GM19328 (cell line): ENCODE data around the gene EHD2.
"Not testable (repeated sequence)": the region's sequence is repeated elsewhere in the genome, so short reads cannot be mapped to it uniquely, and the experiment has no call there.

ENCODE experiments used
- ATAC-seq: cut with Tn5 transposase; IDR thresholded peaks from one replicate; pipeline ENCODE4 v1.9.1; 2021; ENCODE audit warnings: mild to moderate bottlenecking, moderate library complexity; ENCODE audit not compliant: unreplicated experiment

Gene EHD2

DNA sequence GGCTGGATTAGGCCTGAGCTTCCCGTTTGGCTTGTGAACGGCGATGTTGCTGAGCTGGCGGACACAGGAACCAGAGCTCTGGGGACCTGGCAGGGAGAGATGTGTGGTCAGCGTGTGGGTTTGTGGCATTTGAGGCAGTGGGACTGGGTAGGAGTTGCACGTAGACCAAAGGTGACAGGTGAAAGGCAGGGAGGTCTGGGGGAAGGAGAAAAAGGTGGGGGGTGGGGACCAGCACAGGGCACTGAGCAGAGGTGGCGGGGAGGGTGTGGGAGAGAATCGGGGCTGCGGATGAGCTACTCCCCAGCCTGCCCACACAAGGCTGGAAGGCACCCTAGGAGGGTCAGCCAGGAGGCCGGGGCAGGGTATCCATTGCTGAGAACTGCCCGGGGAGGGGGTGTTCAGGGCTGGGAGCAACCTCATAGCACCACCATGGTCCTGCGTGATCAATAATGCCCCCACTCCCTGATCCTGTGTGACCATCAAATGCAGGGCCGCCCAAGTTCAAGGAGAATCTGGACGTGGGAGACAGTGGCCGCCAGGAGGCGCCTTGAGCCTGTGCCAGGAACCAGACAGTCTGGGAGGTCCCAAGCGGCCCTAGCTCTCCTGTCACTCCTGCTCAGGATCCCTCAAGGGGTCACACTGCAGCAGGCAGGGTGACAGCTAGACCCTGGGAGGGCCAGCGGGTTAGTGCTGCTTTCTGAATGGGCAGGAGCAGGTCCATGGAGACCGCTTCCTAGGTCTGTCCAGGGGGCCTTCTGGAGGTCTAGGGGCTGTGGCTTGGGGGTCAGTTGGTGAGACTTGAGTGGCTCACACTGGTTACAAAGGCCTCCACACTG, 52.5 kb downstream of the EHD2 start:
- no peak for ATAC-seq

DNA sequence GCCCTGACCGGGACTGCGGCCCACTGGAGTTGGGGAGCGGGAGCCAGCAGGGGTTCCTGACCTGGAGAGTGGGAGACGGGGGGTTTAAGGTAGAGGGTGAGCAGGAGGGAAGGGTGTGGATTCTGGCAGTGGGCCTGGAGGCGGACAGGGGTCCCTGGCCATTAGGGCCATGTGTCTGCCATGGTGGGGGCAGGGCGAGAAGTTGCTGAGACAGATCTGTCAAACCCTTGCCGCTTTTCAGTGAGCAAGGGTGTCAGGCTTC, 53.1 kb downstream of the EHD2 start:
- no peak for ATAC-seq

DNA sequence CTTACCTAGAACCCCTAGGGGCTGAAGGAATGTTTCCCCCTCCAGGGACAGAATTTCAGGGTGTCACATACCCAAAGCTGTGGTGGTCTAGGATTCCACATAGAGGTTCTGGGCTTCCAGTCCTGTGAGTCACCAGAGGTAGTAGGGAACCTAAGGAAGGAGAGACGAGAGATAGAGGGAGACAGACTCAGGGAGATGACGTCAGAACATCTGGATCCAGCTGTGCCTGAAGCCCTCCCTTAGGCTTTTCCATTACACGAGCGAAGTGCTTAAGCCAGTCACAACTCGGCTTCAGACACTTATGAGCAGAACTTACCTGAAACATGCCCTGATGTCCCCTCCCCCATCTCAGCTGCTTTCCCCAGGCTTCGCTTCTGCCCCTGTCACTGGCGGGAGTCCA, 53.4 kb downstream of the EHD2 start:
- ATAC-seq, result no peak

DNA sequence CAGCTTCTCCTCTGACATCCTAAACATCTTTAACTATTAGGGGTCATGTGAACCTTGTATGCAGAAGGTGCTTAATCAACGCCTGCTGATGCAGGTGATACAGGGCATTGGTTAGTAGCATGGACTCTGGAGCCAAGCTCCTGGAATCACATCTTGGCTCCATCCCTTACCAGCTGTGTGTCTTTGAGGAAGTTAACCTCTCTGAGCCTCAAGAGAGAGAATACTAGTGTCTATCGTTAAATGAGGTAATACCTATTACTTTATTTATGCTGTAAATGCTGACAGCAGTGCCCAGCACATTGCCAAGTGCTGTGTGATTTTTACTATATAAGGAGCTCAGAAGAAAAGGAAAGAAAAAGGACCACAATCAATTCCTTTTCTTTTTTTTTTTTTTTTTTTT, 54.1 kb downstream of the EHD2 start:
- ATAC-seq, result no peak

DNA sequence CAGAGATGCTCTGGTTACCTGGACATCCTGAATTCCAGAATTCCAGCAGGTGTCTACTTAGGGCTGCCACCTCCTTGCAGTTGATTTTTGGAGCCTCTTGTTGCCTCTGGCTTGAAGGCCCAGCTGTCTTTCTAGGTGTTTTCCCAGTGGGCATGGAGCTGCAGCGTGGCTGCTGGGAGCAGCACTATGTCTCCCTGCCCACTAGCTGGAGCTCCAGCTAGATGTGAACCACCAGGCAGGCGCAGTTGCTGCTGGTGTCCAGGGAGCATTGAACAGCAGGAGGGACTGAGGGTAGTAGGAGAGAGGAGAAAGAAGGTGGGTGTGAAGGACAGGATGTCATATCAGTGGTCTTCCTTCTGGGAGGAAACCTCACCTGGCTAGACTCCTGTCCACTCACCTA, 55.4 kb downstream of the EHD2 start:
- no peak for ATAC-seq

DNA sequence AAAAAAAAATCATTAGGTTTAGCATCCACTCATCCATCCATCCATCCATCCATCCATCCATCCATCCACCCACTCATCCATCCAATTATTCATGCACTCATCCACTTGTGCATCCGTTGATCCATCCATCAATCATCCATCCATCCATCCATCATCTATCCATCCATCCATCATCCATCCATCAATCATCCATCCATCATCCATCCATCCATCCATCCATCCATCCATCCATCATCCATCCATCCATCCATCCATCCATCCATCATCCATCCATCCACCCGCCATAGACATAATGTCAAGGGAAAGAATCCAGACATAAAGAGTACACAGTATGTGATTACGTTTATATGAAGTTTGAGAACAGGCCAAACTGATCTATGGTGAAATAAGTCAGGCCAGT, 56.3 kb downstream of the EHD2 start:
- ATAC-seq, result no peak

DNA sequence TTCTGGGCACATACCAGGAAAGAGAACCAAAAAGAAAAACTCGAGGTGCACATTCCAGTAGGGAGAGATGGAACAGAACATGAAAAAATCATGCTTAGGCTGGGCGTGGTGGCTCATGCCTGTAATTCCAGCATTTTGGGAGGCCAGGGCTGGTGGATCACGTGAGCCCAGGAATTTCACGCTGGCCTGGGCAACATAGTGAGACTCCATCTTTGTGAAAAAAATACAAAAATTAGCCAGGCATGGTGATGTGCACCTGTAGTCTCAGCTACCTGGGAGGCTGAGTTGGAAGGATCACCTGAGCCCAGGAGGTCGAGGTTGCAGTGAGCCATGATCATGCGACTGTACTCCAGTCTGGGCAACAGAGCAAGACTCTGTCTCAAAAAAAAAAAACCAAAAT, 58.1 kb downstream of the EHD2 start:
- not testable (repeated sequence) for ATAC-seq

DNA sequence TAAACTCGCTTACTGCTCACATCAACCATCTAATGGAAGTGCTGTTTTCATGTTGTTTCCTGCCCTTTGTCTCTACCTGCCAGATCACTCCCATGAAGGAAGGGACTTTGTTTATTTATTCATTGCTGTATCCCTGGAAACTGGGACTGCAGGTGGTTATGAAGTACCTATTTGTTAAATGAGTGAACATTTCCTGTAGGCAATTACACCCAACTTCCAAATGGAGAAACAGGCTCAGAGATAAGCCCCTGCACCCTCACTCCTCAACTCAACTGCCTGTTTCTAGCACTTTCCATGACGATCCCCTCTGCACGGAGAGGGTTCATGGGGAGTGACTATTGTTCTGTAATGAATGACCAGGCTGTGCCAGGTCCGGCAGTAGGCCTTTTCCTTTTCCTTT, 63.3 kb downstream of the EHD2 start:
- no peak for ATAC-seq

DNA sequence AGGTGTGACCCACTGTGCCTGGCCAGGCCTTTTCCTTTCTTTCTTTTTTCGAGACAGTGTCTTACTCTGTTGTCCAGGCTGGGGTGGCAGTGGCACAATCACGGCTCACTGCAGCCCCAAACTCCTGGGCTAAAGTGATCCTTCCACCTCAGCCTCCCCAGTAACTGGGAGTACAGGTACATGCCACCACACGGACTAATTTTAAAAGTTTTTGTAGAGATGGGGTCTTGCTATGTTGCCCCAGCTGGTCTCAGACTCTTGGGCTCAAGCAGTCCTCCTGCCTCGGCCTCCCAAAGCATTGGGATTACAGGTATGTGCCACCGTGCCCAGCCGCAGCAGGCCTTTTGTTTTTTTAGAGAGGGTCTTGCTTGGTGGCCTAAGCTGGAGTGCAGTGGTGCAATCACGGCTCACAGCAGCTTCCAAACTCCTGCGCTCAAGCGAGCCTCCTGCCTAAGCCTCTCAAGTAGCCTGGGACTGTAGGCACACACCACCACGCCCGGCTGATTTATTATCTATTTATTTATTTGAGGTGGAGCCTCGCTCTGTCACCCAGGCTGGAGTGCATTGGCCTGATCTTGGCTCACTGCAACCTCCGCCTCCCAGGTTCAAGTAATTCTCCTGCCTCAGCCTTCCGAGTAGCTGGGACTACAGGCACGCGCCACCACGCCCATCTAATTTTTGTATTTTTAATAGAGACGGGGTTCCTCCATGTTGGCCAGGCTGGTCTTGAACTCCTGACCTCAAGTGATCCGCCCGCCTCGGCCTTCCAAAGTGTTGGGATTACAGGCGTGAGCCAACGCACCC, 64.2 kb downstream of the EHD2 start:
- ATAC-seq, result not testable (repeated sequence)

DNA sequence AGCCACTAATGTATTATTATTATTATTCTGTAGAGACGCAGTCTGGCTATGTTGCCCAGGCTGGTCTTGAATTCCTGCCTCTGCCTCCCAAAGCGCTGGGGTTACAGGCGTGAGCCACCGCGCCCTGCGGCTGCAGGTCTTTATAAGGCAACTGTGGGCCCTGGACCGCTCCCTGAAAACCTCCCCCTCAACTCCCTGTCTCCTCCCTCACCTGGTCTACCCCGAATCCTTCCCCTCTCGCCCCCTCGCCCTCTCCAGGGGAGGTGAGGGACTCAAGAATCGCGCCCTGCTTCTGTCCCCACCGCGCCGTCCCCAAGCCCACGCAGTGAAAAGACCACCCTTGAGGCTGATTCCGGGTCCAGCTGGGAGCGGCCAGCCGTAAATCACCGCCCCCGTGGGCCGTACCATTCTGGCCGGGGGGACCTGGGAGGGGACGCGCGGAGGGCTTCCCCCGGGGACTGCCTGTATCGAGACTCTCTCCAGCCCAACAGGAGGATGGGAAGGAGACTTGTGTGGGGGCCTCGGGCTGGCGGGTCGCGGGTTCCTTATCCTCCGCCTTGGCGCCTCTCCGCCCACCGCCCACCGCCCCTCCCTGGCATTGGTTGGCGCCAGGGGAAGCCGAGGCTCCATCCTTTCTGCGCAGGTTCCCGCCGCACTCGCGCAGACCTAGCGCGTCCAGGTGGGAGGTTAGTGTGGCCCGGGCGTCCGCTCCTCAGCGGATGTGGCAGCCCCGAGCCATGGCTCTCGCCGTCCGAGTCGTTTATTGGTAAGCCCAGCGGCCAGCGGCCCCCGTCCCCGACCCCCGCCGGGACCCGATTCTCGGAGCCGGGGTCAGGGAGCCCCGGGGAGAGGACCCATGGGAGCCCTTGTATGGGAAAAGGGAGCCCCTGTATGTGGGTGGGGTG, 65.1 kb downstream of the EHD2 start, which contains the start of gene SELENOW:
SELENOW (plus strand) TSS at position 655 of the 905 bp plus-strand sequence; CDS start at position 738, 83 bp downstream.
- ATAC-seq, result no peak

DNA sequence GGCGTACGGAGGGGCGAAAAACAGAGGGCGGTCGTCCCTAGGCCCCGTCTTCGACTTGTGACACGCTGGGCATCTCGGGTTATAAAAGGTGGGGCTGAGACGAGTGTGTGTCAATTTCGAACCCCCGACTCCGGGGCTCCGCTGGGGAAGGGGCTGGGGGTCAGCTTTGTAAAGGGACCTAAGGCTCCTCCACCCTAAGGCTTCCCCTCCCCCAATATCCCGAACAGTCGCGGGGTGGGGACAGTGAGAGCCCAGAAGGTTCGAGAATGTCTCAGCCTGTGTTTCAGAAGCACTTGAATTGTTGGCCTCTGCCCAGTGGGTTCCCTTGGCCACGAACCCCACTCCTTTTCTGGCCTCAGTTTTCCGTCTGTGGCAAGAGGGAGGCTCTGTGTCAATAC, 65.7 kb downstream of the EHD2 start:
- ATAC-seq, result no peak

DNA sequence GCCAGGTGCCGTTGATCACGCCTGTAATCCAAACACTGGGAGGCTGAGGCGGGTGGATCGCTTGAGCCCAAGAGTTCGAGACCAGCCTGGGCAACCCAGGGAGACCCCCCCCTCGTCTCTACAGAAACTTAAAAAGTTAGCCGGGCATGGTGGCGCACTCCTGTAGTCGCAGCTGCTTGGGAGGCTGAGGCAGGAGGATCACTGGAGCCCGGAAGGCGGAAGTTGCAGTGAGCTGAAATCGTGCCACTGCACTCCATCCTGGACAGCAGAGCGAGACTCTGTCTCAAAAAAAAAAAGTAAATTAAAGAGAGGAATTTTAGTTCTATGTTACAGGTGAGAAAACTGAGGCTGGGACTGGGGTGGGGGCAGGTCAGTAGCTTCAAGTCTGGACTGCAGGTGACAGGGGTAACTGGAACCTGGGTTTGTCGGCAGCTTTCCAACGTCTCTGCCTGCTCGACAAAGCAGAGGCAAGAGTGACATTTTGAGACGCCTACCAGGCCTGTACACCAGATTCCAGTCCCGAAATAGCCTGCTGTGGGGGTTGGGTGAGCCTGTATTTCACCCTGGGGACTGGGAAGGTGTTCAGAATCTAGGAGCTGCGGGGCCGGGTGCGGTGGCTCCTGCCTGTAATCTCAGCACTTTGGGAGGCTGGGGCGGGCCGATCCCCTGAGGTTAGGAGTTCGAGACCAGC, 66.4 kb downstream of the EHD2 start:
- ATAC-seq, result no peak

DNA sequence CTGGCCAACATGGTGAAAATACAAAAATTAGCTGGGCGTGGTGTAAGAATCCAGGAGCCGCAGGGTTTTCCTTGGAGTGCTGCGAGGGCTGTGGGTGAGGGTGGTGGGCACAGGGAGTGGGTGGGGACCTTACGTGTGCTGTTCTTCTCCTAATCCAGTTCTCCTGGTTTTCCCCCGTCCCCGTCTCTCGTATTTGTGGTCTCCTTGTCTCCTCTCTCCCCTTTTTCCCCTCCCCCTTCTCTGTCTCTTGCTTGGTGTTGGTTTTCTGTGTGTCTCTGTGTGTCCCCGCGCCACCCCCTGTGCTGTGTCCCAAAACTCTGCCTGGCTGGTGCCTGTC, 67.0 kb downstream of the EHD2 start:
- ATAC-seq, result no peak

DNA sequence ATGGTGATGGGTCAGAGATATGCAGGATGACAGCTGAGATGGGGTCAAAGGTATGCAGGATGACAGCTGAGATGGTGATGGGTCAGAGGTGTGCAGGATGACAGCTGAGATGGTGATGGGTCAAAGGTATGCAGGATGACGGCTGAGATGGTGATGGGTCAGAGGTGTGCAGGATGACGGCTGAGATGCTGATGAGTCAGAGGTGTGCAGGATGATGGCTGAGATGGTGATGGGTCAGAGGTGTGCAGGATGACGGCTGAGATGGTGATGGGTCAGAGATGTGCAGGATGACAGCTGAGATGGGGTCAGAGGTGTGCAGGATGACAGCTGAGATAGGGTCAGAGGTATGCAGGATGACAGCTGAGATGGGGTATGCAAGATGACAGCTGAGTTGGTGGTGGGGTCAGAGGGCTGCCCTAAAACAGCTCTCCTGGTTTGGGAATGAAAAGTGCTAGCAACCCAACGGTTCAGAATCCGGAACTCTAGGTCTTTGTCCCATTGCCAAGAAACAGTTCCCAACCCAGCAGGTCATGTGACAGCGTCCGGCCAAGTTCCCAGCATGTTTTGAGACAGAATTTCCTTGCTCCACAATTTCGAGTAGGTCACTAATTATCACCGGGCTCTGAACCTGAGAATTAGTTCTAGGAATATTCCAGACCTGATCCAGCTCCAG, 68.5 kb downstream of the EHD2 start:
- no peak for ATAC-seq

DNA sequence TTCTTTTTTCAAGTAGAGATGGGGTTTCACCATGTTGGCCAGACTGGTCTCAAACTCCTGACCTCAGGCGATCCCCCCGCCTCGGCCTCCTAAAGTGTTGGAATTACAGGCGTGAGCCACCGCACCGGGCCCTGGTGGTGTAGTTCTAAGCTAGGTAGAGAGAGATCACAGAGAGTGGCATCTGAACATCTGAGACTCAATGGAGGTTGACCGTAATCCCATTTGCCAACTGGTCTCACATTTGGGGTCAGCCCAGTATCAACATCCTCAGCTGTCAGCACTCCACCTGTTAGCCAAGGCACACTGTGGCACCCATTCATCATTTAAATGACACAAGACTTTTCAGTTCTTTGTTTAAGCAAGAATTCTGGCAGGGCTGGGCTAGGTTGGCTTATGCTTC, 73.3 kb downstream of the EHD2 start:
- ATAC-seq, result no peak

DNA sequence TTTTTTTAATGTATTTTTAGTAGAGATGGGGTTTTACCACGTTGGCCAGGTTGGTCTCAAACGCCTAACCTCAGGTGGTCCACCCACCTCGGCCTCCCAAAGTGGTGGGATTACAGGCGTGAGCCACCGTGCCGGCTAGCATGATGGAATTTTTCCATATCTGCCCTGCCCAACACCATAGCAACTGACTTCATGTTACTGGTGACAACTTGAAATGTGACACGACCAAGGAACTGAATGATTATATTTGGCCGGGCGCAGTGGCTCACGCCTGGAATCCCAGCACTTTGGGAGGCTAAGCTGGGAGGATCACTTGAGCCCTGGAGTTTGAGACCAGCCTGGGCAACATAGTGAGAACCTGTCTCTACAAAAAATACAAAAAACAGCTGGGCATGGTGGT, 74.1 kb downstream of the EHD2 start:
- not testable (repeated sequence) for ATAC-seq

DNA sequence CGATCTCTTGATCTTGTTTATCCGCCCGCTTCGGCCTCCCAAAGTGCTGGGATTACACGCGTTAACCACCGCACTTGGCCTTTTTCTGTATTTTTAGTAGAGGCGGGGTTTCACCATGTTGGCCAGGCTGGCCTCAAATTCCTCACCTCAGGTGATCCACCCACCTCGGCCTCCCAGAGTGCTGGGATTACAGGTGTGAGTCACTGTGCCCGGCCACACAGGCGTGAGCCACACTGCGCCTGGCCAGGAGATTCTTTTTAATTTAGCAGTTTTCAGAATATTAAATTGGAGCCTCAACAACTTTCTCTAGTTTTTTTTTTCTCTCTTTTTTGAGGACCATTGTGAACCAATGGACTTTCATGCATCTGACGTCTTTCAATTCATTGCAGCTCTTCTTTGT, 76.6 kb downstream of the EHD2 start:
- ATAC-seq, result not testable (repeated sequence)

DNA sequence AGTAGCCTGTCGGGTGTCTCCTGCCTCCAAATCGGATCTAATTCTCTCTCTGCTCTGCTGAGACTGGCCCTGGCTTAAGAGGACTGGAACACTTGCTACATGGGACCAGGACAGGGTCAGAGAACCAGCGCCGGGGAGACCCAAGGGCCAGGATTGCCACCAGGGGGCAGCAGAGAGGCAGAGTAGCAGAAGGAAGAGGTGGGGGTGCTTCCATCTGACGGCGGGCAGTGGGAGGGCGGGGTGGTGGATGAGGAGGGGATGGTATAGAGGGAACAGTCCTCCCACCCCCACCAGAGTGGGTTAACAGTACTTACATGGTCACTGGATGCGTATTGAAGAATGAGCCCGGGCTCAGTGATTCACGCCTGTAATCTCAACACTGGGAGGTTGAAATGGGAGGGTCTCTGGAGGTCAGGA, 77.2 kb downstream of the EHD2 start:
- no peak for ATAC-seq

DNA sequence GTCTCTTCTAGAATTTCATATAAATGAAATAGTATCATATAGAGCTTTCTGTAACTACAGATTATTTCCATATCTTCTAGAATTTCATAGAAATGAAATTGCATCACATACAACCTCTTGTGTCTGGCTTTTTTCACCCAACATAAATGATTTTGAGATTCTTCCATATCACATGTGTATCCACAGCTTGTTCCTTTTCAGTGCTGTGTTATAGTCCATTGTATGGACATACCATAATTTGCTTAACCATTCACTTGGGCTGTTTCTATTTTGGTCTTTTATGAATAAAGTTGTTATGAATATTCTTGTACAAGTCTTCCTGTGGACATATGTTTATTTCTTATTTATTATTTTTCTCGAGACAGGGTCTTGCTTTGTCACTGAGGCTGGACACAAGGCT, 79.4 kb downstream of the EHD2 start:
- no peak for ATAC-seq
